Large intestine (tissue), 3 donors: ENCODE measurements around the gene PCDHGA9. TPM values are rescaled to one million over a fixed set of nuclear protein-coding genes. Genes with fewer than 3 reads are reported as not detected.
"Not testable (repeated sequence)": the region's sequence is repeated elsewhere in the genome, so short reads cannot be mapped to it uniquely, and the experiment has no call there.

Source experiments
- DNase-seq, 2 donors: peaks; one replicate each; pipeline versions ENCODE4 v3.0.0 to v3.0.0-alpha.2; 2013
- H3K27ac ChIP-seq: one replicate; pipeline ENCODE4 v1.5.1; 2013; ENCODE audit warnings: low read length
- H3K27me3 ChIP-seq: 2 replicates; pipeline ENCODE4 v1.6.1; 2013; ENCODE audit warnings: low read length; ENCODE audit not compliant: control insufficient read depth, insufficient read depth
- H3K36me3 ChIP-seq: 2 replicates; pipeline ENCODE4 v1.6.1; 2013; ENCODE audit warnings: low read length; ENCODE audit not compliant: control insufficient read depth, insufficient read depth
- H3K4me1 ChIP-seq: one replicate; pipeline ENCODE4 v1.6.1; 2013; ENCODE audit warnings: low read length; ENCODE audit not compliant: control insufficient read depth, insufficient read depth
- H3K4me3 ChIP-seq: one replicate; pipeline ENCODE4 v1.5.1; 2013; ENCODE audit warnings: low read length
- H3K9me3 ChIP-seq: one replicate; pipeline ENCODE4 v1.6.1; 2013; ENCODE audit warnings: mild to moderate bottlenecking, low read depth, low read length, moderate library complexity; ENCODE audit not compliant: control insufficient read depth
- WGBS: methylation state at CpG from one replicate; pipeline ENCODE4 v1.1.5; 2013; ENCODE audit warnings: low lambda C conversion rate; ENCODE audit not compliant: insufficient coverage; 5-methylcytosine and 5-hydroxymethylcytosine counted together
- polyA plus RNA-seq: library from polyadenylated mRNA; unstranded; fragments of 120-200 nt; gene quantifications from one replicate; pipeline ENCODE4 v1.2.1, GENCODE V29; 2013

The PCDHGA9 gene
- polyA plus RNA-seq, 1 donor, result 1.9 TPM

- 59% methylated on average over 3 of the region's 46 CpGs for WGBS
- no peak for DNase-seq
- H3K4me3 ChIP-seq, result no peak overlapping the region
- H3K27ac ChIP-seq, result no peak overlapping the region
- no peaks in the 10 kb centered on the region for H3K4me1 ChIP-seq
- H3K36me3 ChIP-seq, result no peaks in the 10 kb centered on the region
- peaks cover 37% of the 10 kb centered on the region for H3K9me3 ChIP-seq
- H3K27me3 ChIP-seq, result peaks cover 52% of the 10 kb centered on the region
Observed at GRCh38 chr5:141366016-141366896, 36.3 kb upstream of the PCDHGA9 start.

- Histone ChIP-seq H3K27me3 (peaks cover 59% of the 10 kb centered on the region), H3K4me3 (no peak within 1 kb of the TSS), H3K36me3 (no peaks in the 10 kb centered on the region), H3K4me1 (no peaks in the 10 kb centered on the region), H3K27ac (no peak within 1 kb of the TSS), H3K9me3 (peaks cover 40% of the 10 kb centered on the region)
- DNase-seq, result no peak
- WGBS, result 50% methylated on average over 1 of the region's 32 CpGs
Observed at GRCh38 chr5:141369994-141370848, 32.4 kb upstream of the PCDHGA9 start, which contains the start of gene PCDHGB3. Gene PCDHGB3 (plus strand): TSS chr5:141370242. CDS start chr5:141370395, 153 bp downstream.

GRCh38 chr5:141371572-141372475 lies 30.8 kb upstream of the PCDHGA9 start:
- H3K4me1 ChIP-seq, result no peaks in the 10 kb centered on the region
- no CpG with 5 or more reads among the region's 69 CpGs for WGBS
- H3K9me3 ChIP-seq, result peaks cover 37% of the 10 kb centered on the region
- no peak overlapping the region for H3K27ac ChIP-seq
- peaks cover 45% of the 10 kb centered on the region for H3K27me3 ChIP-seq
- no peak overlapping the region for H3K4me3 ChIP-seq
- H3K36me3 ChIP-seq, result no peaks in the 10 kb centered on the region
- no peak for DNase-seq

GRCh38 chr5:141373673-141374317 lies 28.8 kb upstream of the PCDHGA9 start, which contains the start of gene PCDHGA6:
Gene PCDHGA6 (plus strand): TSS chr5:141373891. CDS start chr5:141374084, 193 bp downstream.
- Histone ChIP-seq H3K4me3 (peak within 1 kb of the TSS; percentile 13), H3K27me3 (peaks cover 45% of the 10 kb centered on the region), H3K9me3 (peaks cover 34% of the 10 kb centered on the region), H3K4me1 (no peaks in the 10 kb centered on the region), H3K27ac (no peak within 1 kb of the TSS), H3K36me3 (no peaks in the 10 kb centered on the region)
- no CpG with 5 or more reads among the region's 27 CpGs for WGBS
- DNase-seq, result no peak

GRCh38 chr5:141374627-141375026 lies 28.0 kb upstream of the PCDHGA9 start:
- no CpG with 5 or more reads among the region's 14 CpGs for WGBS
- Histone ChIP-seq H3K36me3 (no peaks in the 10 kb centered on the region), H3K4me1 (no peaks in the 10 kb centered on the region), H3K27ac (no peak overlapping the region), H3K27me3 (peaks cover 45% of the 10 kb centered on the region), H3K9me3 (peaks cover 34% of the 10 kb centered on the region), H3K4me3 (no peak overlapping the region)
- no peak for DNase-seq

GRCh38 chr5:141375444-141376155 lies 27.0 kb upstream of the PCDHGA9 start:
- H3K9me3 ChIP-seq, result peaks cover 34% of the 10 kb centered on the region
- WGBS, result no CpG with 5 or more reads among the region's 48 CpGs
- H3K27me3 ChIP-seq, result peaks cover 39% of the 10 kb centered on the region

GRCh38 chr5:141382469-141383294 lies 19.9 kb upstream of the PCDHGA9 start, which contains the start of gene PCDHGA7:
Gene PCDHGA7 (plus strand): TSS chr5:141382742. CDS start chr5:141382900, 158 bp downstream.
- WGBS, result 24% methylated on average over 3 of the region's 37 CpGs
- Histone ChIP-seq H3K4me1 (no peaks in the 10 kb centered on the region), H3K27me3 (peaks cover 24% of the 10 kb centered on the region), H3K36me3 (no peaks in the 10 kb centered on the region), H3K27ac (no peak within 1 kb of the TSS), H3K9me3 (peaks cover 27% of the 10 kb centered on the region), H3K4me3 (peak within 1 kb of the TSS; percentile 5)
- DNase-seq, result no peak

More at GRCh38 chr5:141375444-141376155, 27.0 kb upstream of the PCDHGA9 start:
- DNase-seq, H3K4me3 ChIP-seq, H3K4me1 ChIP-seq, H3K27ac ChIP-seq, H3K36me3 ChIP-seq: not testable (repeated sequence)

- DNase-seq, result no peak
- H3K4me3 ChIP-seq, result no peak overlapping the region
- peaks cover 30% of the 10 kb centered on the region for H3K9me3 ChIP-seq
Observed at GRCh38 chr5:141383345-141383744, 19.2 kb upstream of the PCDHGA9 start.

More at GRCh38 chr5:141383345-141383744, 19.2 kb upstream of the PCDHGA9 start:
- Histone ChIP-seq H3K4me1 (no peaks in the 10 kb centered on the region), H3K27me3 (peaks cover 27% of the 10 kb centered on the region), H3K27ac (no peak overlapping the region), H3K36me3 (no peaks in the 10 kb centered on the region)
- no CpG with 5 or more reads among the region's 21 CpGs for WGBS
